ENCODE data around the gene CYP19A1.

The CYP19A1 gene

DNA sequence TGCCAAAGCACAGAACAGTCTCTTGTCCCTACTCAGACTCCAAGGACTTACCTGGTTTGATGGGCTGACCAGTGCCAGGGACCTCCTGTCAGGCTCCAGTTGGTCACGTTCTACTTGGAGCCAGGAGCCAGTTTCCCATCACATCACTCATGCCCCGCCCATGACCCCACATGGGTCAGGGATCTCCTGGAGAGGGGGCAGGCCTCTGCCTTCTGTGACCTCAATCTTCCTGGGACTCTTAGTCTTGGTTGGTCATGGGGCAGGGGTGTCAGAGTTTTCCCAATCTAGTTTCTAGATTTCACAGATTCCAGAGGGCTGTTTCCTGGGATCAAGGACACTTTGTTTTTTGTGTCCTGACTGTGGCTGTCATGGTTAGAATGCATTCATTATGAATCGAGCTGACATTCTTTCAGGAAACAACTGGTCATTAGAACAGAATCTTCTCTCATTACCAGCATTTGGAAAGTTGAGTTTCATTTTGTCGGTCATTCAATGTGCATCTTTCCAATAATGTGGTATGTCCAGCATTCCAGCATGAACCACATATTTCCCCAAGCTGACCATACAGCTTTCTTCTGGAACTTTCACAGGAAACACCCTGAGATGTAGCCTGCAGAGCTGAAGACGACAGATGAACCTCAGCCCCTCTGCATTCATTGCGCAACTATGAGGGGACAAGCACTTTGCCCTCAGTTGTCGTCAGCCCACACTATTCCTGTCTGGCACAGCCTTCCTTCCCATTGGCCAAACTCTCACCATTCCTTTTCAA, 19.8 kb downstream of the CYP19A1 start:
- Histone ChIP-seq H3K36me3 (replicated peaks) (no peaks in the 10 kb centered on the region), H3K27ac (no peak overlapping the region), H3K4me3 (ENCODE audit: low read depth, low read length) (no peak overlapping the region), H3K27me3 (replicated peaks) (no peaks in the 10 kb centered on the region)
- peak; percentile 16 for DNase-seq
- TF ChIP-seq, protein P1, sequence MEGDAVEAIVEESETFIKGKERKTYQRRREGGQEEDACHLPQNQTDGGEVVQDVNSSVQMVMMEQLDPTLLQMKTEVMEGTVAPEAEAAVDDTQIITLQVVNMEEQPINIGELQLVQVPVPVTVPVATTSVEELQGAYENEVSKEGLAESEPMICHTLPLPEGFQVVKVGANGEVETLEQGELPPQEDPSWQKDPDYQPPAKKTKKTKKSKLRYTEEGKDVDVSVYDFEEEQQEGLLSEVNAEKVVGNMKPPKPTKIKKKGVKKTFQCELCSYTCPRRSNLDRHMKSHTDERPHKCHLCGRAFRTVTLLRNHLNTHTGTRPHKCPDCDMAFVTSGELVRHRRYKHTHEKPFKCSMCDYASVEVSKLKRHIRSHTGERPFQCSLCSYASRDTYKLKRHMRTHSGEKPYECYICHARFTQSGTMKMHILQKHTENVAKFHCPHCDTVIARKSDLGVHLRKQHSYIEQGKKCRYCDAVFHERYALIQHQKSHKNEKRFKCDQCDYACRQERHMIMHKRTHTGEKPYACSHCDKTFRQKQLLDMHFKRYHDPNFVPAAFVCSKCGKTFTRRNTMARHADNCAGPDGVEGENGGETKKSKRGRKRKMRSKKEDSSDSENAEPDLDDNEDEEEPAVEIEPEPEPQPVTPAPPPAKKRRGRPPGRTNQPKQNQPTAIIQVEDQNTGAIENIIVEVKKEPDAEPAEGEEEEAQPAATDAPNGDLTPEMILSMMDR (IDR thresholded peaks at IDR 0.05; ENCODE audit: low read depth, low read length, missing control alignments), result no peak
- in situ Hi-C loops (cut with HindIII; ENCODE audit: low pct_ligation_motif_present, low sequenced_read_pairs), result no loop called here

- Histone ChIP-seq H3K27ac (no peak overlapping the region), H3K36me3 (replicated peaks) (no peaks in the 10 kb centered on the region), H3K27me3 (replicated peaks) (no peaks in the 10 kb centered on the region), H3K4me3 (ENCODE audit: low read depth, low read length) (no peak overlapping the region)
- TF ChIP-seq, protein P1 (IDR thresholded peaks at IDR 0.05; ENCODE audit: low read depth, low read length, missing control alignments), result no peak
- DNase-seq, result no peak
- in situ Hi-C loops (cut with HindIII; ENCODE audit: low pct_ligation_motif_present, low sequenced_read_pairs), result no loop called here
These were observed 21.8 kb downstream of the CYP19A1 start for GRCh38 chr15:51316636-51317035.

GRCh38 chr15:51315726-51316125, 22.7 kb downstream of the CYP19A1 start:
- TF ChIP-seq, protein P1 (IDR thresholded peaks at IDR 0.05; ENCODE audit: low read depth, low read length, missing control alignments), result no peak
- no peak for DNase-seq
- in situ Hi-C loops (cut with HindIII; ENCODE audit: low pct_ligation_motif_present, low sequenced_read_pairs), result no loop called here
- H3K27ac ChIP-seq, result no peak overlapping the region
- no peak overlapping the region for H3K4me3 ChIP-seq (ENCODE audit: low read depth, low read length)
- H3K36me3 ChIP-seq (replicated peaks), result no peaks in the 10 kb centered on the region
- no peaks in the 10 kb centered on the region for H3K27me3 ChIP-seq (replicated peaks)

GRCh38 chr15:51314391-51315337, 23.7 kb downstream of the CYP19A1 start:
- no peak overlapping the region for H3K27ac ChIP-seq
- in situ Hi-C loops (cut with HindIII; ENCODE audit: low pct_ligation_motif_present, low sequenced_read_pairs), result no loop called here
- no peak for DNase-seq
- no peak overlapping the region for H3K4me3 ChIP-seq (ENCODE audit: low read depth, low read length)
- TF ChIP-seq, protein P1 (IDR thresholded peaks at IDR 0.05; ENCODE audit: low read depth, low read length, missing control alignments), result no peak
- no peaks in the 10 kb centered on the region for H3K36me3 ChIP-seq (replicated peaks)
- no peaks in the 10 kb centered on the region for H3K27me3 ChIP-seq (replicated peaks)

DNA sequence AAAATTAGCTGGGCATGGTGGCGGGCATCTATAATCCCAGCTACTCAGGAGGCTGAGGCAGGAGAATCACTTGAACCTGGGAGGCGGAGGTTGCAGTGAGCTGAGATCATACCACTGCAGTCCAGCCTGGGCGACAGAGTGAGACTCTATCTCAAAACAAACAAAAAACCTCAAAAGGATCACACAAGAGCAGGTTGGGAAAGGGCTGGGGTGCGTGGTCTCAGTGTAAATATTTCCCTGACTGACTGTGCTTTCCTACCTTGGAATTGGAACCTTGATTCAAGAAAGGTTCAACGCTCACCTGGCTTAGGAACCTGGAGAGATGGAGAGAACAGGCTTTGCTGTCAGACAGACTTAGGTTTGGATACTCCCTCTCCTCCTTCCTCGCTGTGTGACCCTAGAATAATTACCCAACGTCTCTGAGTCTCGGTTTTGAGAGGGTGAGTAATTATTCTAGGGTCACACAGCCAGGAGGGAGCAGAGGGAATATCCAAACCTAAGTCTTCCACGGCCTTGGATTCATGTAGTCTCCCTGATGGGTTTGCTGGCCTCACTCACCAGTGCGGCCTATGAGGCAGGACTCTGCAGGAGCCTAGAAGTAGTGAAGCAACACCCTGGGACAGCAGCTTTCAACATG, 24.6 kb downstream of the CYP19A1 start:
- TF ChIP-seq, protein P1 (IDR thresholded peaks at IDR 0.05; ENCODE audit: low read depth, low read length, missing control alignments), result no peak
- in situ Hi-C loops (cut with HindIII; ENCODE audit: low pct_ligation_motif_present, low sequenced_read_pairs), result no loop called here

More for the DNA sequence above, 24.6 kb downstream of the CYP19A1 start:
- Histone ChIP-seq H3K27ac (no peak overlapping the region), H3K4me3 (ENCODE audit: low read depth, low read length) (no peak overlapping the region), H3K36me3 (replicated peaks) (no peaks in the 10 kb centered on the region), H3K27me3 (replicated peaks) (no peaks in the 10 kb centered on the region)
- DNase-seq, result no peak

Measured in brain microvascular endothelial cell (primary cell).